OCI-LY1 (cell line): Measurements from ENCODE around the gene TENT4A.

Experiments used
- CTCF ChIP-seq: fragments of 200-600 bp; sonication (generic), shearing (Covaris generic); IDR thresholded peaks from 2 replicates; pipeline ENCODE4 v1.5.1; 2017; ENCODE audit warnings: mild to moderate bottlenecking, antibody characterized with exemption, low read length, moderate library complexity, mixed read lengths
- EZH2 ChIP-seq: fragments of 200-600 bp; sonication (generic), shearing (Covaris generic); IDR thresholded peaks from 2 replicates; pipeline ENCODE4 v1.8.0; 2017; ENCODE audit warnings: borderline replicate concordance, mixed run types, mild to moderate bottlenecking, antibody characterized with exemption, low read length, moderate library complexity, mixed read lengths

- peak; percentile 77 for TF ChIP-seq CTCF
- no peak for TF ChIP-seq EZH2
These were observed 52.6 kb downstream of the TENT4A start for GRCh38 chr5:6765612-6766525.
